T-helper 17 cell (primary cell): Measurements from ENCODE around the gene ANXA11. TPM values are rescaled to one million over a fixed set of nuclear protein-coding genes. Genes with fewer than 3 reads are reported as not detected.
A peak's percentile ranks its signal among the peaks of the same experiment; 100 is the strongest.

Experiments
- ATAC-seq: fragments of 150-1000 bp; cut with Tn5 transposase; 2 replicates; pipeline ENCODE4 v1.10.0; 2021; ENCODE audit warnings: mild to moderate bottlenecking, moderate library complexity
- DNase-seq, 3 donors: peaks; one replicate each; pipeline versions ENCODE4 v3.0.0 to v3.0.0-alpha.2; 2020 to 2021
- H3K9me3 ChIP-seq: one replicate; pipeline ENCODE4 v1.7.0; 2013; ENCODE audit warnings: low read length, mild to moderate bottlenecking; ENCODE audit not compliant: control insufficient read depth, poor library complexity, severe bottlenecking
- H3K27ac Mint-ChIP-seq: one replicate; pipeline ENCODE4 v1.8.0; 2022; ENCODE audit warnings: mild to moderate bottlenecking, moderate library complexity, mixed read lengths
- H3K27me3 Mint-ChIP-seq: one replicate; pipeline ENCODE4 v1.8.0; 2022; ENCODE audit warnings: mixed read lengths
- H3K36me3 Mint-ChIP-seq: one replicate; pipeline ENCODE4 v1.8.0; 2022; ENCODE audit warnings: low read depth, mixed read lengths
- H3K4me1 Mint-ChIP-seq: one replicate; pipeline ENCODE4 v1.8.0; 2022; ENCODE audit warnings: mild to moderate bottlenecking, mixed read lengths
- H3K4me3 Mint-ChIP-seq: one replicate; pipeline ENCODE4 v1.8.0; 2022; ENCODE audit warnings: mild to moderate bottlenecking, moderate library complexity, mixed read lengths
- total RNA-seq, 4 donors: library from RNA in 2 of 4; stranded (reverse) in 2 of 4; gene quantifications; one replicate each; pipeline ENCODE4 v1.2.3 and lab custom pipeline; 2022 to 2026

Gene ANXA11
- total RNA-seq, 2 donors from 2014 or later, result 199 to 209 TPM

DNA sequence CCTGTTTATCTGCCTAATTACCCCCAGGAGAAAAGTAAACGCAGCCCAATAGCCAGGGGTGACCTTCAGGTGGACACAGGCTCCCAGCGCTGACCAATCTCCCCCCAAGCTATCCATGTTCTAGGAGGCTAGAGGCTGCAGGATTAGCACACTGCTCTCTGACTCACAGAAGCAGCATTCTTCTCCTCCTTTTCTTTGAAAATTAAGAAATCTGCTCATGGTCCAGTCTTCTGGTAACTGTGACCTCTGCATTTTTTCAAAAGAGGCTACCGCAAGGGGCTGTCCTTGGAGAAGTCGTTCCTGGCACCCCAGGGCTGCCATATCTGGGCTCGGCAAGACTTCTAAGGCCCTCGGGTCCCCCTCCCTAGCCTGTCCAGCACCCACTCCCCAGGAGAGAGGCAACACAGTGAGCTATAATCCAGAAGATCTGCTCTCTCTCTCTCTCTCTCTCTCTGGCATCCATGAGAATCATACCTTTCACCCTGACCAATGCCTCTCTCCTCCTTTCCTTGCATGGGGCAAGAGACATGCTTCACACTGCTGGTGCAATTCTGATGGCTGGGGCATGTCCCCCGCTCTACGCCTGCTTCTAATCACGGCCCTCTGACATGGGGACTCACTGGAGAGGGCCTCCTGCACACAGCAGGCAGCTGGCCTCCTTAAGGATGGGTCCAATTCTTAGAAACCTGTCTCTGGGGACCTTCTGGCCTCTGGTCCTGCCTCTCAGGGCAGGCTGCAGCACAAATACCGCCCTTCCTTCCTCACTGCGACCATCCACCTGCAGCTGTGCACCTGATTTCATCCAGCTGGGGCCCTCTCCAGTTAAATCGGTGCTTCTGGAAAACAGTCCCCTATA is 27.3 kb downstream of the ANXA11 start:
- no peaks in the 10 kb centered on the region for H3K9me3 ChIP-seq
- ATAC-seq, result no peak
- Mint-ChIP-seq H3K36me3 (no peaks in the 10 kb centered on the region), H3K27ac (peak overlapping the region; percentile 68), H3K27me3 (no peaks in the 10 kb centered on the region), H3K4me1 (peaks cover 33% of the 10 kb centered on the region), H3K4me3 (peak overlapping the region; percentile 45)
- no peak for DNase-seq

DNA sequence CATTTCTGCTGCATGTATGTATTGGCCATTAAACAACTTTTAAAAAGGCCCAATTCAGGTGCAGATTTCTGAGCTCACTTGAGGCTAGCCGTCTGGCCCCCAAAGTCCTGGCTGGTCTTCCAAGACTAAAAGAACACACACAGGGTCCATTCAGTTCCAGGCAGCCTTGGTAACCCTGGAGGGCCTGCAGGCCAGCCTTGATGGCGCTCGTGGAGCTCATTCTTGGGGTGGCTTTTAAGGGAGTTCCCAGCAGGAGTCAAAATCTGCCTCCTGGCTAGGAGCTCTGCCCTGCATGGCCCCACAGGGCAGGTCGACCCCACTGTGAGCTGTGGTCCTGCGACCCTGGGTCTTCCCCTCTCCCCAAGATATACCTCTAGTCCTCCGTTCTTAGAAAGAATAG is 28.8 kb downstream of the ANXA11 start:
- ATAC-seq, result no peak
- H3K36me3 Mint-ChIP-seq, result no peaks in the 10 kb centered on the region
- peak overlapping the region; percentile 68 for H3K27ac Mint-ChIP-seq
- H3K27me3 Mint-ChIP-seq, result no peaks in the 10 kb centered on the region
- H3K4me1 Mint-ChIP-seq, result peaks cover 26% of the 10 kb centered on the region
- no peak overlapping the region for H3K4me3 Mint-ChIP-seq
- no peaks in the 10 kb centered on the region for H3K9me3 ChIP-seq
- DNase-seq, result no peak

DNA sequence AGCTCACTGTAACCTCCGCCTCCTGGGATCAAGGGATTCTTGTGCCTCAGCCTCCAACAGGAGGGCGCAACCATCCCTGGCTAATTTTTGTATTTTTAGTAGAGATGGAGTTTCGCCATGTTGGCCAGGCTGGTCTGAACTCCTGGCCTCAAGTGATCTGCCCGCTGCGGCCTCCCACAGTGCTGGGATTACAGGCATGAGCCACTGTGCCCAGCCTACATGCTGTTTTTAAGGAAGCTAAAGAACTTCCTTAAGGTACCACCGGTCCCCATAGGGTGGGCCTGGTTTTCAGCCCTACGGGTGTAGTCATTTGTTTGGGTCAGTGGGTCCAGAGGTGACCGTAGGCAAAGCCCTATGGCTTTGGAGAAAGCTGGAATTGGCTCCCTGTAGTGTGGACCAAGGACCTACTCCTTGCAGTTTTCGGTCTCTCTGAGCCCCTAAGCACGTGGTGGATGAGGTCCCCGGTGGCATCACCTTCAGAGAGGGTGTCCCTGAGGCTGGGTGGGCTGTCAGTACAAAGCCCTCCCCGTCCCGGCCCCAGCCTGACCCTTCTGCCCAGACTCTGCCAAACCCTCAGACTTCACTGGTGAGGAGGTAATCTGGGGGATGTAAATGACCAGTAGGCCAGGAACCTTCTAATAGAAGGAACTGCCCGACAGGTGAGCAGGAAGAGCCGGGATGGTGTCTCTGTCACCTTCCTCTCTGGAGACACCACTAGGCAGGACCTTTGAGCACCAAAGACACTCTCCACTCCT is 30.5 kb downstream of the ANXA11 start:
- Mint-ChIP-seq H3K36me3 (no peaks in the 10 kb centered on the region), H3K27me3 (no peaks in the 10 kb centered on the region), H3K4me3 (no peak overlapping the region), H3K4me1 (peaks cover 34% of the 10 kb centered on the region), H3K27ac (peak overlapping the region; percentile 16)
- H3K9me3 ChIP-seq, result no peaks in the 10 kb centered on the region
- DNase-seq (no peak), ATAC-seq (no peak)

DNA sequence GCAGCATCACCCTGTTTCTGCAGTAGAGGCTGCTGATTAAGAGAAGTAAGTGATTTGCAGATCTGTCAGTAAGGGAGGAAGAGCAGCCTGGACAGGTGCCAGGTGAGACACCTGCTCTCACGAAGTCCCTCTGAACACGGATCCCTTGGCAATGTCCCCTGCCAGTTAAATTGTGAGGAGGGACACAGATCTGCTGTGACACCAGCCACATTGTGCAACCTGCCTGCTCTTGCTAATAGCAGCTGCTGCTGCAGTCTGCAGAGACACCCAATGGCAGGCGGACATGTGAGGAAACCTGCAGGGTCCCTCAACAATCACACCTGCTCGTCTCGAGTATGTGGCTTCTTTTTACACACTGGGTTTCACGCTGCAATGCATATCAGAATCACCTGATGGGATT is 31.9 kb downstream of the ANXA11 start:
- Mint-ChIP-seq H3K4me1 (peaks cover 27% of the 10 kb centered on the region), H3K27ac (peak overlapping the region; percentile 79), H3K27me3 (no peaks in the 10 kb centered on the region), H3K4me3 (no peak overlapping the region), H3K36me3 (no peaks in the 10 kb centered on the region)
- DNase-seq (no peak), ATAC-seq (no peak)
- no peaks in the 10 kb centered on the region for H3K9me3 ChIP-seq

DNA sequence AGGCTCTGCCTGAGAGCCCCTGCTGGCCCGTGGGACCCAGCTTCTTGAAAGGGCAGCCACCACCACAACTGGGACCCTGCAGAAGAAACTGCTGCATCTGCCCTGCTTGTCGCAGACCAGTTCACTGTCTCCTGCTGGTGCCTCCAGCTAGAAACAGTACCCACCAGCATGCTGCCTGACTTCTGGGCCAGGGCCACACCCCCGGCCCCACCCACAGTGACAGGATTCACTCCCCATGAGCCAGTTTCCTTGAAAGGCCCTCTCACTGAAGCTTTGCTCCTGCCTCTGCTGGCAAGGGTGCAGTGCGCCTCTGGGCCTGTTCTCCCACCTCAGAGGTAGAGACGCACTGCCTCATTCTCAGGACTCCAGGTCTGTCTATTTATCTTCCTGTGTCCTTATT is 32.4 kb downstream of the ANXA11 start:
- Mint-ChIP-seq H3K27ac (peak overlapping the region; percentile 79), H3K4me1 (peaks cover 22% of the 10 kb centered on the region)
- ATAC-seq, result no peak

DNA sequence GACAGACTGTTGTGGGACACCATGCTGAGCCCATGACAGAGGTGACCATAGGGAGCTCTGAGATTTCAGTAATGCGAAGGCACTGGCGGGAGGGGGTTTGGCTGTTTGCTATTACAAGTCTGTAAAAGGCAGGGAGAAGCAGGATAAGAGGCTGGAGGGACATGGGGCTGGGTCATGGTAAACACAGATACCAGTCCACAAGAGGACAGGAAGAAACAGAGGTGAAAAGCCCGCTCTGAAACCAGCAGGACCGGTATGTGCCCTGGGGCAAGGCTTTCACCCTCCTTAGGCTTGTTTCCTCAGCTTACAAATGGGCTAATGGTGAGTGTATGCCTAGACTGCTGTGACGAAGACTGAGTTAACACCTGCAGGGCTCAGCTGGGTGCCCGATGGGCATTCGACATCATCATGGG is 34.1 kb downstream of the ANXA11 start:
- Mint-ChIP-seq H3K27ac (peak overlapping the region; percentile 67), H3K36me3 (no peaks in the 10 kb centered on the region), H3K4me1 (peaks cover 13% of the 10 kb centered on the region), H3K27me3 (no peaks in the 10 kb centered on the region), H3K4me3 (no peak overlapping the region)
- DNase-seq (no peak), ATAC-seq (no peak)
- no peaks in the 10 kb centered on the region for H3K9me3 ChIP-seq

More for the DNA sequence above, 32.4 kb downstream of the ANXA11 start:
- DNase-seq, result no peak
- H3K9me3 ChIP-seq, result no peaks in the 10 kb centered on the region
- Mint-ChIP-seq H3K4me3 (no peak overlapping the region), H3K36me3 (no peaks in the 10 kb centered on the region), H3K27me3 (no peaks in the 10 kb centered on the region)

DNA sequence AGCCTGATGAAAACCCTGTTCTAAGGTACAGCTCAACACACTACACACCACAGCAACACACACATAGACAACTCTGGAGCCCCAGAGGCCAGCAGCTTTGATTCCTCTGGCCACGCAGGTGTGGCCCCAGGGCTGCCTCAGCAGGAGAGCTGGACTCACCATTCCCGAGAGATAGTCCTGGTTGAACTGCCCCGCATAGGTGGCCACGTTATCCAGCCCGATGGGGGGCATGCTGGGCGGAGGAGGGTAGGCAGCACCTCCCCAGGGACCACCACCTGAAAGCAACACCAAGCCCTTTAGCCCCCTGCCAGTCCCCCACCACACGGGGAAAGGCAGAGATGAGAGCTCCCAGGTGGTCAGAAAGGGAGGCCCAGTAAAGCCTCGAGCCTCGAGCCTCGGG is 34.7 kb downstream of the ANXA11 start:
- Mint-ChIP-seq H3K4me1 (peaks cover 15% of the 10 kb centered on the region), H3K27ac (peak overlapping the region; percentile 67), H3K36me3 (peaks cover 2% of the 10 kb centered on the region), H3K4me3 (no peak overlapping the region), H3K27me3 (no peaks in the 10 kb centered on the region)
- no peak for DNase-seq
- ATAC-seq, result no peak
- H3K9me3 ChIP-seq, result no peaks in the 10 kb centered on the region

DNA sequence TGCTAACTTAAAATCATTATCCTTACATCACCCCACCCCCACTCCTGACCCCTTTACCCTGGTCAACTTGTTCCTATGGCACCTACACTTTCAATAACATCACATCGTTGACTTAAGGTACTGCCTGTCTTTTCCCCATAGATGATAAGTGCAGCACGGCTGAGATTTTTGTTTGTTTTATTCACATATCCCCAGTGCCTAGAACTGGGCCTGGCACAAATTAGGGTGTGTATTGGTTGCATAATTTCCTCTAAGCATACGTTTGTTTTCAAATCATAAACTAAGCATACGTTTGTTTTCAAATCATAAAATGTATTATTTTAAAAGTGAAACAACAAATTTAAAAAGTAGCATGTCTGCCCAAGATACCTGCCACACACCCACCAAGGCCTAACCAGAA is 35.3 kb downstream of the ANXA11 start:
- ATAC-seq, result no peak
- H3K27ac Mint-ChIP-seq, result peak overlapping the region; percentile 67
- no peaks in the 10 kb centered on the region for H3K27me3 Mint-ChIP-seq
- H3K4me3 Mint-ChIP-seq, result no peak overlapping the region
- H3K36me3 Mint-ChIP-seq, result peaks cover 2% of the 10 kb centered on the region
- DNase-seq, result no peak
- H3K9me3 ChIP-seq, result no peaks in the 10 kb centered on the region
- H3K4me1 Mint-ChIP-seq, result peaks cover 15% of the 10 kb centered on the region

DNA sequence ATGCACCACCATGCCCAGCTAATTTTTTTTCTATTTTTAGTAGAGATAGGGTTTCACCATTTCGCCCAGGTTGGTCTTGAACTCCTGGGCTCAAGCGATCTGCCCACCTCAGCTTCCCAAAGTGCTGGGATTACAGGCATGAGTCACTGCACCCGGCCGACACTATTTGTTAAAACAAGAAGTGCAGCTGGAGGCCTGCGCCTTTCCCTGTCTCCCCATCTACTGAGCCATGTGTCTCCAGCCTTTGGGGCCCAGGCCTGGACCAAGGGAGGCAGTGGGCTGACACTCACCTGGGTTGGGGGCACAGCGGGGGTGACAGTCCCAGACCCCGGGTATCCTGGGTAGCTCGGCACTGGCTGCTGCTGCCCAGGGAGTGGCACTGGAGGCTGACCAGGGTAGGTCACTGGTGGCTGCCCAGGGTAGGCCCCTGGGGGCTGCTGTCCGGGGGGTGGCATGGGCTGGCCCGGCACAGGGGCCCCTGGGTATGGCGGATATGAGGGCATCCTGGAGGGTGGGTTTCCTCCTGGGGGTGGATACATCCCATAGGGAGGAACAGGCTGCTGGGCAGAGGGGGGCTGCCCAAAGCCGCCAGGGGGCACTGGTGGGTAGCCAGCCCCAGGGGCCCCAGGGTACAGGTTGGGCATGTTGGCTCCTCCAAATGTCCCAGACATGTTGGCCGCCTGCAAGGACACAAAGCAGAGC is 36.5 kb downstream of the ANXA11 start:
- no peak overlapping the region for H3K4me3 Mint-ChIP-seq
- no peaks in the 10 kb centered on the region for H3K27me3 Mint-ChIP-seq
- DNase-seq (peak in 1 of 3 donors; percentile 24), ATAC-seq (peak; percentile 48)
- no peak overlapping the region for H3K27ac Mint-ChIP-seq
- no peaks in the 10 kb centered on the region for H3K9me3 ChIP-seq
- peaks cover 2% of the 10 kb centered on the region for H3K36me3 Mint-ChIP-seq
- peaks cover 17% of the 10 kb centered on the region for H3K4me1 Mint-ChIP-seq

DNA sequence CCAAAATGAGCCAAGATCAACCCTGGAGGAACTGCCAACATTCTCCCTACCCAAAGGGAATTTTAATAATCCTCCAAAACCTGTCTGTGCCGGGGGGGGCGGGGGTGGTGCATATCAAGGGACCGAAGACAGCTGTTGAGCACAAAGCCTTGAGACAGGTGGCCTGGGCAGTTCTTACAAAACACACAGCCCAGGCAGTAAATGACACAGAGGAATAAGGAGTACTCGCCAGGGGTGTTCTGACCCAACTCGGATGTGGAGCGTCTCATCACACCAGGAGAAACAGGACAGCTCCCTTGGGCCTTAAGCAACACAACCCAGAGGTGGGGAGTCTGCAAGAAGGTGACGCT is 37.2 kb downstream of the ANXA11 start:
- Mint-ChIP-seq H3K4me3 (no peak overlapping the region), H3K4me1 (peaks cover 17% of the 10 kb centered on the region), H3K36me3 (peaks cover 2% of the 10 kb centered on the region), H3K27ac (peak overlapping the region; percentile 63), H3K27me3 (no peaks in the 10 kb centered on the region)
- no peaks in the 10 kb centered on the region for H3K9me3 ChIP-seq
- ATAC-seq (no peak), DNase-seq (no peak)

DNA sequence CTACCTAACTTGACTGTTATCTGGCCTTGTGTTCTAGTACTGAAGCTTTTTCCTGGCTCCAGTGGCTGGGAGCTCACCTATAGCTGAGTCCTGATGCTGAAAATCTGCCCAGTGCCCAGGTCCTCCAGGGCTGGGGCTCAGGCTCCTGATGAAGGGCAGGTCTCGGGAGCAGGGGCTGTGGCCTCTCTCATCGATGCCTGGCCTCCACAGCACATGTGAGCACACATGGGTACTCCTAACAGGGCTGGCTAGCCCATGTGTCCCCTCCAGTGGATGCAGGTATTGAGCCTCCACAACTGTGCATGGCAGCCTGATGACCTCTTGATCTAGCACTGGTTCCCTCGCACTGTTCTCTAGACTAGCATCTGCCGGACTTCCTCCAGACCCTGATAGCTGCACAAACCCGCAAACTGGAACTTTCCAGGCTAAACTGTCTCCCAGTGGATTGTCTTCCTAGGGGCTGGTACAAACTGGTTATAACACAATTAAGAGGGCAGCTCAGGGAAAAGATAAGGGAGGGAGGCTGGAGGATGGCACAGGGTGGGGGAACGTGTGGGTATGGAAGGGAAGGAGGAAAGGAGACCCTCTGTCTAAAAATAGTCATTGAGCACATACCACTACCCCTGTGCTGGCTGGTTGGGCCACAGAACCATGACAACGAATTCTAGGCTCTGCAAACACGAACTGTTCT is 37.7 kb downstream of the ANXA11 start:
- Mint-ChIP-seq H3K4me1 (peaks cover 16% of the 10 kb centered on the region), H3K36me3 (peaks cover 2% of the 10 kb centered on the region)
- DNase-seq, result no peak

DNA sequence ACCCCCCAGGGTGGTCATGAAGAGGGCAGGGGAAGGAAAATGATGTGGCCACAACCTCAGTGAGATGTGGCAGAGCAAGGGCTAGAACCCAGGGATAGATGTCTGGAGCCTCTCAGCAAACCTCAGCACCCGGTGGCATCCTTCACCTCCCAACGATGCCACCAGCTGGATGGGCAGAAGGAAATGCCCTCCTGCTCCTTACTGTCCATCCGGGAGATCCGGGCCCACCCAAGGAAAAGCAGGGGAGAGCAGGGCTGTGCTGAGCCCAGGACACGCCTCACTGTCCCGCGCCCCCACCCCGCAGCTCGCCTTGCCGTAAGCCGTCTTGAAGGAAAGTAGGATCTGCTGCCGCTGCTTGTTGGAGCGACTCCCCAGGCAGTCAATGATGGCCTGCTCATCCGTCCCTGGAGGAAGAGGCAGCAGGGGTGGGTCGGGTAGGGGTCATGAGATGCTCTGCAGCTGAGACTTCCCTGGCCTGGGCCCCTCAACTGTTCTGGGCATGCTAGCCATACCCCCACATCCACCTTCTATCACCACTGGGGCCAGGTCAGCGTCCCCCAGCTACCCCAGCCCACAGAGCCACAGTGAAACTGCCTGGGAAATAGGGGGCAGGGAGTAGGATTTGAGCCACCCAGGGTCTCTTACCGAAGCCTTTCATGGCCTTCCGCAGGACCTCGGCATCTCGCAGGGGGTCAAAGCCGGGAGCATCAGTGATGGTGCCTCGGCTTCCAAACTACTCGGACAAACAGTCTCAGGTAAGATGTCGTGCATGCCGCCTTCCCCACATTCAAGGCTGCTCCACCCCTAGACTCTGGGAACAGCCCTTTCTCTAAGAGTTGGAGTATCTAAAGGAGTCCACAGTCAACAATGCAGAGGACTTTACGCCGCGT is 38.5 kb downstream of the ANXA11 start:
- DNase-seq (no peak), ATAC-seq (no peak)
- H3K27me3 Mint-ChIP-seq, result no peaks in the 10 kb centered on the region
- peaks cover 16% of the 10 kb centered on the region for H3K4me1 Mint-ChIP-seq
- peak overlapping the region; percentile 77 for H3K27ac Mint-ChIP-seq
- no peak overlapping the region for H3K4me3 Mint-ChIP-seq
- H3K9me3 ChIP-seq, result no peaks in the 10 kb centered on the region
- peaks cover 2% of the 10 kb centered on the region for H3K36me3 Mint-ChIP-seq

More for the DNA sequence above, 37.7 kb downstream of the ANXA11 start:
- Mint-ChIP-seq H3K27ac (peak overlapping the region; percentile 63), H3K27me3 (no peaks in the 10 kb centered on the region), H3K4me3 (no peak overlapping the region)
- no peaks in the 10 kb centered on the region for H3K9me3 ChIP-seq
- no peak for ATAC-seq
